GM10248 (cell line): ENCODE data around the gene SKAP2.

Source experiments
- CTCF ChIA-PET: fragments of 300-600 bp; sonication (Branson Sonifier 250); formaldehyde crosslinking; extraction: SDS; loops from one replicate; lab custom pipeline; 2021; ENCODE audit warnings: antibody characterized with exemption; lab: Yijun Ruan, JAX
- POLR2A ChIA-PET: fragments of 350-650 bp; sonication (Branson Sonifier 250); formaldehyde crosslinking; extraction: SDS; loops from one replicate; lab custom pipeline; 2020; ENCODE audit warnings: antibody characterized with exemption; lab: Yijun Ruan, JAX
- DNase-seq: peaks from one replicate; pipeline ENCODE4 v3.0.0; 2012; ENCODE audit errors: extremely low spot score
- CTCF ChIP-seq: IDR thresholded peaks from 2 replicates; pipeline ENCODE4 v1.5.1; 2012; ENCODE audit warnings: mild to moderate bottlenecking, low read depth; ENCODE audit errors: extremely low read depth, missing control alignments, control extremely low read depth

SKAP2 gene

GRCh38 chr7:26698806-26699205, 165.6 kb downstream of the SKAP2 start:
- POLR2A ChIA-PET: no interaction called here
- CTCF ChIA-PET: interaction anchor here (1.0 to 5.2 kb wide), 4 partner anchors 12 to 451 kb away, joined by 3 to 36 read pairs (median 7); no protein-coding TSS in a partner anchor

GRCh38 chr7:26698194-26698593, 166.2 kb downstream of the SKAP2 start:
- CTCF ChIA-PET: interaction anchor here (1.1 to 5.2 kb wide), 3 partner anchors 11 to 16 kb away, joined by 3 to 36 read pairs (median 11); no protein-coding TSS in a partner anchor
- POLR2A ChIA-PET: no interaction called here
- no peak for DNase-seq
- no peak for TF ChIP-seq CTCF

More at GRCh38 chr7:26698806-26699205, 165.6 kb downstream of the SKAP2 start:
- TF ChIP-seq CTCF: no peak
- DNase-seq: no peak

- DNase-seq: no peak
- ChIA-PET CTCF (interaction anchor here (1.2 to 5.2 kb wide), 3 partner anchors 9 to 15 kb away, joined by 3 to 36 read pairs (median 11); no protein-coding TSS in a partner anchor), POLR2A (no interaction called here)
- no peak for TF ChIP-seq CTCF
Observed at GRCh38 chr7:26696978-26697377, 167.4 kb downstream of the SKAP2 start.

GRCh38 chr7:26696161-26696560, 168.2 kb downstream of the SKAP2 start:
- CTCF ChIA-PET: interaction anchor here (3.3 to 6.9 kb wide), 2 partner anchors 15 to 465 kb away, joined by 16 to 83 read pairs; no protein-coding TSS in a partner anchor
- POLR2A ChIA-PET: no interaction called here
- TF ChIP-seq CTCF: no peak
- DNase-seq: no peak

- ChIA-PET CTCF (interaction anchor here (0.9 to 6.9 kb wide), 4 partner anchors 14 to 467 kb away, joined by 3 to 83 read pairs (median 10); no protein-coding TSS in a partner anchor), POLR2A (no interaction called here)
- no peak for TF ChIP-seq CTCF
- no peak for DNase-seq
Observed at GRCh38 chr7:26694713-26695112, 169.7 kb downstream of the SKAP2 start.

- no peak for DNase-seq
- CTCF ChIA-PET: interaction anchor here (1.1 to 6.9 kb wide), 4 partner anchors 13 to 467 kb away, joined by 3 to 83 read pairs (median 10); no protein-coding TSS in a partner anchor
- POLR2A ChIA-PET: no interaction called here
- TF ChIP-seq CTCF: no peak
Observed at GRCh38 chr7:26694141-26694540, 170.2 kb downstream of the SKAP2 start.

GRCh38 chr7:26691886-26692285, 172.5 kb downstream of the SKAP2 start:
- CTCF ChIA-PET: interaction anchor here (0.8 to 6.9 kb wide), 8 partner anchors 9 to 469 kb away, joined by 4 to 83 read pairs (median 6); no protein-coding TSS in a partner anchor

More at GRCh38 chr7:26691886-26692285, 172.5 kb downstream of the SKAP2 start:
- DNase-seq: no peak
- POLR2A ChIA-PET: no interaction called here
- TF ChIP-seq CTCF: no peak
